ENCODE results near the gene DCAF16. TPM values are rescaled to one million over a fixed set of nuclear protein-coding genes. Genes with fewer than 3 reads are reported as not detected.

The DCAF16 gene
- total RNA-seq, 4 donors from 2014 or later, result 12.7 to 33.5 (median 23.2) TPM

GRCh38 chr4:17816142-17816541, 5.6 kb upstream of the DCAF16 start:
- TF ChIP-seq, protein P1, sequence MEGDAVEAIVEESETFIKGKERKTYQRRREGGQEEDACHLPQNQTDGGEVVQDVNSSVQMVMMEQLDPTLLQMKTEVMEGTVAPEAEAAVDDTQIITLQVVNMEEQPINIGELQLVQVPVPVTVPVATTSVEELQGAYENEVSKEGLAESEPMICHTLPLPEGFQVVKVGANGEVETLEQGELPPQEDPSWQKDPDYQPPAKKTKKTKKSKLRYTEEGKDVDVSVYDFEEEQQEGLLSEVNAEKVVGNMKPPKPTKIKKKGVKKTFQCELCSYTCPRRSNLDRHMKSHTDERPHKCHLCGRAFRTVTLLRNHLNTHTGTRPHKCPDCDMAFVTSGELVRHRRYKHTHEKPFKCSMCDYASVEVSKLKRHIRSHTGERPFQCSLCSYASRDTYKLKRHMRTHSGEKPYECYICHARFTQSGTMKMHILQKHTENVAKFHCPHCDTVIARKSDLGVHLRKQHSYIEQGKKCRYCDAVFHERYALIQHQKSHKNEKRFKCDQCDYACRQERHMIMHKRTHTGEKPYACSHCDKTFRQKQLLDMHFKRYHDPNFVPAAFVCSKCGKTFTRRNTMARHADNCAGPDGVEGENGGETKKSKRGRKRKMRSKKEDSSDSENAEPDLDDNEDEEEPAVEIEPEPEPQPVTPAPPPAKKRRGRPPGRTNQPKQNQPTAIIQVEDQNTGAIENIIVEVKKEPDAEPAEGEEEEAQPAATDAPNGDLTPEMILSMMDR (IDR thresholded peaks at IDR 0.05; ENCODE audit: low read depth), result no peak

- TF ChIP-seq, protein P1 (IDR thresholded peaks at IDR 0.05; ENCODE audit: low read depth), result no peak
Measured at GRCh38 chr4:17814140-17814539, 3.6 kb upstream of the DCAF16 start.

- TF ChIP-seq, protein P1 (IDR thresholded peaks at IDR 0.05; ENCODE audit: low read depth), result no peak
Measured at GRCh38 chr4:17812801-17813200, 2.2 kb upstream of the DCAF16 start.

DNA sequence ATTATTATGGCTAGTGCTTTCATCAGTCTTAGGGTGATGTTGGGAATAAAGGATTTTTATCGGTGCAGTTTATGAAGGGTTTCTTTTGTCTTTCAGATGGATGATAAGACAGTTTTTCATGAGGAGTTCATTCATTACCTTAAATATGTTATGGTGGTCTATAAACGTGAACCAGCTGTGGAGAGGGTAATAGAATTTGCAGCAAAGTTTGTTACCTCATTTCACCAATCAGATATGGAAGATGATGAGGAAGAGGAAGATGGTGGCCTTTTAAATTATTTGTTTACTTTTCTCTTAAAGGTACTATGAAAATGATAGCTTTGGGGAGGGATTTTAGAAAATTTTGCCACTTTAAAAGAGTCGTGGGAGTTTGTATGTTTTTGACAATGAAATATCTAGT, 1.6 kb upstream of the DCAF16 start:
- TF ChIP-seq, protein P1 (IDR thresholded peaks at IDR 0.05; ENCODE audit: low read depth), result no peak

DNA sequence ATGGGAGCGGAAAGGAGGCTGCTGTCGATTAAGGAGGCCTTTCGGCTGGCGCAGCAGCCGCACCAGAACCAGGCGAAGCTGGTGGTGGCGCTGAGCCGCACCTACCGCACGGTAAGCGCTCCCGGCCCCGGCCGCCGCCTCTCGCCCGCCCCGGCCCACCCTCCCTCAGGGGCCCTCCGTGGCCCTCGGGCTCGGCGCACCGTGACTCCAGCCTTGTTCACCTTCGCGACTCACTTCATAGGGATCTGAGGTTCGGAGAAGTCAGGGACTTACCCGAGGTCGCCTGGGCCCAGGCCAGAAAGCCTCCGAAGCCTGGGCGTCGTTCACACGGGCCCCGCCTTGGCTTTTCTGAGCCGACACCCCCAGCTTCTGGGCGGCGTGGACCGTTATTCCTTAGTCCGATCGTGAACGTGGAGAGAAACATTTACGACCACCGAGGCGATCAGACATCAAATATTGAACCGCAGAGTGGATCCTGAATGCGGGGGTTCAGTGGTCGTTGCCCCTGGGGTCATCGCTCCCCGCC, 584 bp upstream of the DCAF16 start:
- TF ChIP-seq, protein P1 (IDR thresholded peaks at IDR 0.05; ENCODE audit: low read depth), result no peak

- TF ChIP-seq, protein P1 (IDR thresholded peaks at IDR 0.05; ENCODE audit: low read depth), result no peak
Measured at GRCh38 chr4:17809667-17810066, 890 bp downstream of the DCAF16 start.

DNA sequence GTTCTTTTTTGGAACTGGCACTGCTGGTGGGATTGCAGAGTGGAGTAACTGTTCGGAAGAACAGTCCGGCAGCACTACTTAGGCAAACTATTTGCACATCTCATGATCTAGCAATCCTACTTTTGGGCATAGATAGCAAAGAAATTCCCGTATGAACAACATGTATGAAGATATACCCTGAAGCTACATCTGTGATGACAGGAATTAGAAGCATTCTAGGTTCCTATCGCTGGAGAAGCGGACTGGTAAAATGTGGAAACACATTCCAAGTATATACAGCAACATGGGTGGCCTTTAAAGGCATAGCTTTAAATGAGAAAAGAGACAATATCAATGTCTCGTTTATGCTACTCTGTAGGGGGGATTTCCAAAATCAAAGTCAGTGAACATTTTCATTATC, 3.1 kb downstream of the DCAF16 start:
- TF ChIP-seq, protein P1 (IDR thresholded peaks at IDR 0.05; ENCODE audit: low read depth), result no peak

Data from subcutaneous adipose tissue (tissue), 4 donors.